GM21515 (cell line): ENCODE measurements around the gene SMARCB1.

Experiments
- ATAC-seq: cut with Tn5 transposase; IDR thresholded peaks from one replicate; pipeline ENCODE4 v1.9.1; 2021; ENCODE audit not compliant: unreplicated experiment

The SMARCB1 gene

DNA sequence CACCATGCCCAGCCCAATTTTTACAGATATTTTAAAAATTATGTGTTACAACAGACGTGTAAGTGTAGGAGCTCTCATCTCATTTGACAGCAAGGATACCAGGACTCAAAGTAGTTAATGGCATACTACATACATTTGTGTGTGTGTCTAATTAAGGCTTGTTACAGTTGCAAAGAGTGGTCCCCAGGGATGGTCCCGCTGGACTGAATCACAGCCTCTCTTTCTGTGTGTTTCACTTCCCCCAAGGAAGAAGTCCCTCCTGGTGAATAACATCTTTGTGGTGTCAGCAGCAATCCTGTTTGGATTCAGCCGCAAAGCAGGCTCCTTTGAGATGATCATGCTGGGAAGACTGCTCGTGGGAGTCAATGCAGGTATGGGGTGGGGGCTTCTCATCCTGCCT lies 88.1 kb downstream of the SMARCB1 start:
- ATAC-seq: no peak

DNA sequence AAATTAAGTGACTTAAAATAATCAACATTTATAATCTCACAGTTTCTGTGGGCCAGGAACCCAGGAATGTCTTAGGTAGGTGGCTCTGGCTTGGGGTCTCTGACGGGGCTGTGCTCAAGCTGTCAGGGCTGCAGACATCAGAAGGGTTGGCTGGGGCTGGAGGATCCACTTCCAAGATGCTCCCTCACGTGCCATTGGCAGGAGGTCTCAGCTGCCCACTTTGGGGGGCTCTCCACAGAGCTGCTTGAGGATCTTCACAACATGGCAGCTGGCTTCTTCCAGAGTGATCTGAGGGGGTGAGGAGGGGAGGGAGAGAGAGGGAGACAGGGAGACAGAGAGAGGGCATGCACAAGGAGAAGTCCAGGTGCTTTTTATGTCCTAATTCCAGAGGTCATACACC lies 89.0 kb downstream of the SMARCB1 start:
- ATAC-seq: no peak

- no peak for ATAC-seq
These were observed 90.8 kb downstream of the SMARCB1 start for GRCh38 chr22:23877566-23877965.

GRCh38 chr22:23878219-23878618 lies 91.5 kb downstream of the SMARCB1 start:
- ATAC-seq: no peak

DNA sequence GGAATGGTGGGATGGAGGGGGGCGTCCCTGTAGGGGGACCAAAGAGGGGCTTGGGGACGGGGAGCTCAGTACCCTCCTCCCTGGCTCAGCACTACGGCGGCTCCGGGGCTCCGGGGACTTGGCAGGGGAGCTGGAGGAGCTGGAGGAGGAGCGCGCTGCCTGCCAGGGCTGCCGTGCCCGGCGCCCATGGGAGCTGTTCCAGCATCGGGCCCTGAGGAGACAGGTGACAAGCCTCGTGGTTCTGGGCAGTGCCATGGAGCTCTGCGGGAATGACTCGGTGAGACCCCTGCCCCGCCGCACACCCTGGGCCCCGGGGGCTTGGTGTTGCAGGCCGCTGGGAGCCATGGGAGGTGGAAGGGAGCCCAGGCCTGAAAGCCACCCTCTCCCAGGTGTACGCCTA lies 95.6 kb downstream of the SMARCB1 start:
- ATAC-seq: no peak

GRCh38 chr22:23883658-23884057 lies 96.9 kb downstream of the SMARCB1 start:
- ATAC-seq: no peak

GRCh38 chr22:23884140-23884539 lies 97.4 kb downstream of the SMARCB1 start:
- no peak for ATAC-seq
